WTC11 (cell line): ENCODE data around the gene SETD2. TPM values are rescaled to one million over a fixed set of nuclear protein-coding genes. Genes with fewer than 3 reads are reported as not detected.
"Not testable (repeated sequence)": the region's sequence is repeated elsewhere in the genome, so short reads cannot be mapped to it uniquely, and the experiment has no call there.

Experiments used
- ATAC-seq: fragments of 200-7000 bp; cut with Tn5 transposase; 2 replicates; pipeline ENCODE4 v1.10.0; 2021; ENCODE audit warnings: mild to moderate bottlenecking, moderate library complexity
- CTCF ChIA-PET: fragments of 300-600 bp; sonication (Branson Sonifier 250); formaldehyde crosslinking; loops from one replicate; lab custom pipeline; 2021; ENCODE audit warnings: antibody characterized with exemption; lab: Charles Lee
- POLR2A ChIA-PET: fragments of 350-600 bp; sonication (Branson Sonifier 250); formaldehyde crosslinking; loops from one replicate; lab custom pipeline; 2021; ENCODE audit warnings: antibody characterized with exemption; lab: Charles Lee
- DNase-seq: peaks from one replicate; pipeline ENCODE4 v3.0.0; 2021; ENCODE audit warnings: low spot score
- H3K27ac Mint-ChIP-seq: 2 replicates; pipeline ENCODE4 v1.8.0; 2021; ENCODE audit warnings: mixed read lengths
- H3K27me3 Mint-ChIP-seq: 2 replicates; pipeline ENCODE4 v1.8.0; 2021; ENCODE audit warnings: low read depth, mild to moderate bottlenecking, moderate library complexity, mixed read lengths
- H3K36me3 Mint-ChIP-seq: 2 replicates; pipeline ENCODE4 v1.8.0; 2021; ENCODE audit warnings: mixed read lengths
- H3K4me1 Mint-ChIP-seq: 2 replicates; pipeline ENCODE4 v1.8.0; 2022; ENCODE audit warnings: mixed read lengths
- H3K4me3 Mint-ChIP-seq: 2 replicates; pipeline ENCODE4 v1.8.0; 2021; ENCODE audit warnings: mild to moderate bottlenecking, moderate library complexity, mixed read lengths
- H3K9me3 Mint-ChIP-seq: 2 replicates; pipeline ENCODE4 v1.8.0; 2021; ENCODE audit warnings: mixed read lengths
- ETV6 ChIP-seq: sonication (generic); formaldehyde crosslinking; IDR thresholded peaks from 2 replicates; pipeline ENCODE4 v1.8.1; 2022; ENCODE audit warnings: mild to moderate bottlenecking, missing genetic modification reagents
- GRHL2 ChIP-seq: fragments of 250-450 bp; sonication (Bioruptor Pico); IDR thresholded peaks from 2 replicates; pipeline ENCODE4 v1.8.0; 2022; ENCODE audit warnings: mild to moderate bottlenecking, moderate library complexity; ENCODE audit not compliant: insufficient replicate concordance, severe bottlenecking
- HMGA2 ChIP-seq: fragments of 250-450 bp; sonication (Bioruptor Pico); IDR thresholded peaks from 2 replicates; pipeline ENCODE4 v1.4.0; 2021; ENCODE audit warnings: mild to moderate bottlenecking, moderate library complexity
- NFYB ChIP-seq: sonication (generic); formaldehyde crosslinking; conservative IDR thresholded peaks from 2 replicates; pipeline ENCODE4 v1.8.0; 2022; ENCODE audit warnings: low read depth, missing genetic modification reagents
- PRRX2 ChIP-seq: fragments of 250-450 bp; sonication (Bioruptor Pico); IDR thresholded peaks from 2 replicates; pipeline ENCODE4 v1.8.0; 2021; ENCODE audit warnings: mild to moderate bottlenecking
- RORB ChIP-seq: fragments of 250-450 bp; sonication (Bioruptor Pico); IDR thresholded peaks from 2 replicates; pipeline ENCODE4 v1.9.0; 2021; ENCODE audit warnings: mild to moderate bottlenecking
- SP1 ChIP-seq: sonication (generic); formaldehyde crosslinking; conservative IDR thresholded peaks from 2 replicates; pipeline ENCODE4 v1.8.1; 2022; ENCODE audit warnings: missing genetic modification reagents
- TP53 ChIP-seq: sonication (generic); formaldehyde crosslinking; IDR thresholded peaks from 2 replicates; pipeline ENCODE4 v1.8.1; 2023; ENCODE audit warnings: mild to moderate bottlenecking, missing genetic modification reagents
- ZNF219 ChIP-seq: sonication (generic); formaldehyde crosslinking; IDR thresholded peaks from 2 replicates; pipeline ENCODE4 v1.8.0; 2023; ENCODE audit warnings: missing genetic modification reagents, mild to moderate bottlenecking, borderline replicate concordance
- ZNF263 ChIP-seq: sonication (generic); formaldehyde crosslinking; IDR thresholded peaks from 2 replicates; pipeline ENCODE4 v1.8.1; 2022; ENCODE audit warnings: low read depth, mild to moderate bottlenecking, moderate library complexity, missing genetic modification reagents
- ZNF671 ChIP-seq: fragments of 250-450 bp; sonication (Bioruptor Pico); IDR thresholded peaks from 2 replicates; pipeline ENCODE4 v1.8.0; 2021; ENCODE audit warnings: mild to moderate bottlenecking
- total RNA-seq: library from RNA; stranded (reverse); gene quantifications from 3 replicates; pipeline ENCODE4 v1.2.3, GENCODE V29; 2021
- TF ChIP-seq, protein P1 (sequence below): sonication (generic); formaldehyde crosslinking; IDR thresholded peaks from 2 replicates; pipeline ENCODE4 v1.8.1; 2023; ENCODE audit warnings: mild to moderate bottlenecking, missing genetic modification reagents, moderate library complexity
- TF ChIP-seq, protein P2 (sequence below): sonication (generic); formaldehyde crosslinking; IDR thresholded peaks from 2 replicates; pipeline ENCODE4 v1.8.0; 2022; ENCODE audit warnings: mild to moderate bottlenecking, missing genetic modification reagents
- TF ChIP-seq, protein P3 (sequence below): sonication (generic); formaldehyde crosslinking; IDR thresholded peaks from 2 replicates; pipeline ENCODE4 v1.8.0; 2023; ENCODE audit warnings: missing genetic modification reagents
- TF ChIP-seq, protein P4 (sequence below): sonication (generic); formaldehyde crosslinking; IDR thresholded peaks from 2 replicates; pipeline ENCODE4 v1.8.1; 2023; ENCODE audit warnings: mild to moderate bottlenecking, moderate library complexity, missing genetic modification reagents
- TF ChIP-seq, protein P5 (sequence below): sonication (generic); formaldehyde crosslinking; IDR thresholded peaks from 2 replicates; pipeline ENCODE4 v1.8.0; 2023; ENCODE audit warnings: missing genetic modification reagents, mild to moderate bottlenecking, borderline replicate concordance

The SETD2 gene
- total RNA-seq, 1 experiment from 2014 or later, result 39.8 TPM

DNA sequence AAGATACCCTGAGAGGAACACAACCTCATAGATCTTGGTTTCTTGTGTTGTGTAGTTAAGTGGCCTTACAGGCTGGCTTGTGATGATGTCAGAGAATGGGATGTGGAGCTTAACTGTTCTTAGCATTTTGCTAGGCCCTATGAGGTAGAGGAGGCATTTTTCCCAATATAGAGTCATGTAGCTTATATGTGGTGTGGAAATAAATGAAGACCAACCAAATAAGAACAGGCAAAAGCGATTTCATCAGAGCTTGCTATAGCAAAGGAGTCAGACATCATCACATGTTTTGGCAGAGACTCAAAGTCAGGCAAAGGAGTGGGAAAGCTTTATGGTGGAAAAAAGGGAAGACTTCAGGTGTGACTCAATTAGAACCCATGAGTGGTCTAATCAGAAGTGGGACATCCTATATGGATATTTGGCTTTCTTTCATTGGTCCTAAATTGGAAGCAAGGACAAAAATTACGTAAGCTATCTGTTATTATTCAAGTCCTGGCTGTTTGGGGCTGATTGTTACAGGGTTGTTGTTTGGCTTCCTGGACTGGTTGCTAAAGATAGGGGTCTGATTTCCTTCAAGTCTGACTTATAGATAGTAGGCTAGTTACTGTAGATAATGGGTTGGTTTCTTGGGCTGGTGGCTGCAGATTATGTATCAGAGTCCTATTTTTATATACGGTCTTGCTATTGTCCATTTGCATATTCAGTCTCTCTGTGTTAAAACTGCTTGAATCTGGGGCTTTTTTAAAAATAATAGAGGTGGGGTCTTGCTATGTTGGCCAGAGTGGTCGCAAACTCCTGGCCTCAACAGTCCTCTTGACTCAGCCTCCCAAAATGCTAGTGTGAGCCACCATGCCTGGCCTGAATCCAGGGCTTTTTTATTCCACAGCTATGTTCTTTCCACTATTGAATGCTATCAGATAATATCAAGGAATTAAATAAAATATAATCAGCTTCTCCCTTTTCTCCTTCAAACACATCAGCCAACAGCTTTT is 30.3 kb upstream of the SETD2 start:
- TF ChIP-seq ZNF219 (CRISPR knock-in tag), result no peak
- TF ChIP-seq ETV6, result no peak
- TF ChIP-seq, protein P1, sequence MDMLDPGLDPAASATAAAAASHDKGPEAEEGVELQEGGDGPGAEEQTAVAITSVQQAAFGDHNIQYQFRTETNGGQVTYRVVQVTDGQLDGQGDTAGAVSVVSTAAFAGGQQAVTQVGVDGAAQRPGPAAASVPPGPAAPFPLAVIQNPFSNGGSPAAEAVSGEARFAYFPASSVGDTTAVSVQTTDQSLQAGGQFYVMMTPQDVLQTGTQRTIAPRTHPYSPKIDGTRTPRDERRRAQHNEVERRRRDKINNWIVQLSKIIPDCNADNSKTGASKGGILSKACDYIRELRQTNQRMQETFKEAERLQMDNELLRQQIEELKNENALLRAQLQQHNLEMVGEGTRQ (CRISPR knock-in tag), result no peak
- TF ChIP-seq SP1, result no peak
- no peak for TF ChIP-seq ZNF263
- TF ChIP-seq NFYB (CRISPR knock-in tag), result no peak
- no peak for TF ChIP-seq PRRX2
- TF ChIP-seq, protein P2, sequence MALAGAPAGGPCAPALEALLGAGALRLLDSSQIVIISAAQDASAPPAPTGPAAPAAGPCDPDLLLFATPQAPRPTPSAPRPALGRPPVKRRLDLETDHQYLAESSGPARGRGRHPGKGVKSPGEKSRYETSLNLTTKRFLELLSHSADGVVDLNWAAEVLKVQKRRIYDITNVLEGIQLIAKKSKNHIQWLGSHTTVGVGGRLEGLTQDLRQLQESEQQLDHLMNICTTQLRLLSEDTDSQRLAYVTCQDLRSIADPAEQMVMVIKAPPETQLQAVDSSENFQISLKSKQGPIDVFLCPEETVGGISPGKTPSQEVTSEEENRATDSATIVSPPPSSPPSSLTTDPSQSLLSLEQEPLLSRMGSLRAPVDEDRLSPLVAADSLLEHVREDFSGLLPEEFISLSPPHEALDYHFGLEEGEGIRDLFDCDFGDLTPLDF (CRISPR knock-in tag), result no peak
- TF ChIP-seq RORB, result no peak
- Mint-ChIP-seq H3K27me3 (no peaks in the 10 kb centered on the region), H3K36me3 (peaks cover 3% of the 10 kb centered on the region; the same call in 1 of the 2 replicates), H3K9me3 (peaks cover 7% of the 10 kb centered on the region; the same call in 1 of the 2 replicates), H3K27ac (no peak overlapping the region), H3K4me3 (no peak overlapping the region), H3K4me1 (no peaks in the 10 kb centered on the region)
- DNase-seq, result no peak
- ChIA-PET POLR2A (interaction anchor here (0.7 kb wide), 3 partner anchors 11 to 193 kb away, joined by 3 to 7 read pairs (median 3); no protein-coding TSS in a partner anchor), CTCF (interaction anchor here (0.6 to 0.7 kb wide), 2 partner anchors 10 to 18 kb away, joined by 3 read pairs; no protein-coding TSS in a partner anchor)
- no peak for ATAC-seq

DNA sequence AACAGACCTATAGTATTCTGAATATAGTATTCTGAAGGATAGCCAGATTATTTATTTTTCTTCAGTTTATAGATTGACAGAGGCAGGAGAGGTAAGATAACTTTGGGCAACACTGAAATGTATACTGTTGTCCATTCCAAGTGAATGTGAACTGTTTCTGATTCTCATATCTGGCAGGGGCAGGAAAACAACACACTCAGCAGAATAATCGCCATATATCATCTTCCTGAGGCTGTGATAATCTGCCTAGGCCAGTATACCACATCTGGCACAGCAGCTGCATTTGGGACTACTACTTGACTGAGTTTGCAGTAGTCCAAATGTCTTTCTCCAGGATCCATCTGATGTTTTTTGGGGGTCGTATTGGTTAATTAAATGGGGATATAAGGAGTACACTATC is 22.4 kb upstream of the SETD2 start:
- TF ChIP-seq, protein P3, sequence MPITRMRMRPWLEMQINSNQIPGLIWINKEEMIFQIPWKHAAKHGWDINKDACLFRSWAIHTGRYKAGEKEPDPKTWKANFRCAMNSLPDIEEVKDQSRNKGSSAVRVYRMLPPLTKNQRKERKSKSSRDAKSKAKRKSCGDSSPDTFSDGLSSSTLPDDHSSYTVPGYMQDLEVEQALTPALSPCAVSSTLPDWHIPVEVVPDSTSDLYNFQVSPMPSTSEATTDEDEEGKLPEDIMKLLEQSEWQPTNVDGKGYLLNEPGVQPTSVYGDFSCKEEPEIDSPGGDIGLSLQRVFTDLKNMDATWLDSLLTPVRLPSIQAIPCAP (CRISPR knock-in tag), result no peak
- TF ChIP-seq, protein P1 (CRISPR knock-in tag), result no peak
- no peak for TF ChIP-seq HMGA2 (CRISPR knock-in tag)
- no peak for TF ChIP-seq TP53
- TF ChIP-seq, protein P4, sequence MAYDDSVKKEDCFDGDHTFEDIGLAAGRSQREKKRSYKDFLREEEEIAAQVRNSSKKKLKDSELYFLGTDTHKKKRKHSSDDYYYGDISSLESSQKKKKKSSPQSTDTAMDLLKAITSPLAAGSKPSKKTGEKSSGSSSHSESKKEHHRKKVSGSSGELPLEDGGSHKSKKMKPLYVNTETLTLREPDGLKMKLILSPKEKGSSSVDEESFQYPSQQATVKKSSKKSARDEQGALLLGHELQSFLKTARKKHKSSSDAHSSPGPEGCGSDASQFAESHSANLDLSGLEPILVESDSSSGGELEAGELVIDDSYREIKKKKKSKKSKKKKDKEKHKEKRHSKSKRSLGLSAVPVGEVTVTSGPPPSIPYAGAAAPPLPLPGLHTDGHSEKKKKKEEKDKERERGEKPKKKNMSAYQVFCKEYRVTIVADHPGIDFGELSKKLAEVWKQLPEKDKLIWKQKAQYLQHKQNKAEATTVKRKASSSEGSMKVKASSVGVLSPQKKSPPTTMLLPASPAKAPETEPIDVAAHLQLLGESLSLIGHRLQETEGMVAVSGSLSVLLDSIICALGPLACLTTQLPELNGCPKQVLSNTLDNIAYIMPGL (CRISPR knock-in tag), result no peak
- no peak for TF ChIP-seq GRHL2 (CRISPR knock-in tag)
- TF ChIP-seq ZNF671 (CRISPR knock-in tag), result no peak
- TF ChIP-seq, protein P5, sequence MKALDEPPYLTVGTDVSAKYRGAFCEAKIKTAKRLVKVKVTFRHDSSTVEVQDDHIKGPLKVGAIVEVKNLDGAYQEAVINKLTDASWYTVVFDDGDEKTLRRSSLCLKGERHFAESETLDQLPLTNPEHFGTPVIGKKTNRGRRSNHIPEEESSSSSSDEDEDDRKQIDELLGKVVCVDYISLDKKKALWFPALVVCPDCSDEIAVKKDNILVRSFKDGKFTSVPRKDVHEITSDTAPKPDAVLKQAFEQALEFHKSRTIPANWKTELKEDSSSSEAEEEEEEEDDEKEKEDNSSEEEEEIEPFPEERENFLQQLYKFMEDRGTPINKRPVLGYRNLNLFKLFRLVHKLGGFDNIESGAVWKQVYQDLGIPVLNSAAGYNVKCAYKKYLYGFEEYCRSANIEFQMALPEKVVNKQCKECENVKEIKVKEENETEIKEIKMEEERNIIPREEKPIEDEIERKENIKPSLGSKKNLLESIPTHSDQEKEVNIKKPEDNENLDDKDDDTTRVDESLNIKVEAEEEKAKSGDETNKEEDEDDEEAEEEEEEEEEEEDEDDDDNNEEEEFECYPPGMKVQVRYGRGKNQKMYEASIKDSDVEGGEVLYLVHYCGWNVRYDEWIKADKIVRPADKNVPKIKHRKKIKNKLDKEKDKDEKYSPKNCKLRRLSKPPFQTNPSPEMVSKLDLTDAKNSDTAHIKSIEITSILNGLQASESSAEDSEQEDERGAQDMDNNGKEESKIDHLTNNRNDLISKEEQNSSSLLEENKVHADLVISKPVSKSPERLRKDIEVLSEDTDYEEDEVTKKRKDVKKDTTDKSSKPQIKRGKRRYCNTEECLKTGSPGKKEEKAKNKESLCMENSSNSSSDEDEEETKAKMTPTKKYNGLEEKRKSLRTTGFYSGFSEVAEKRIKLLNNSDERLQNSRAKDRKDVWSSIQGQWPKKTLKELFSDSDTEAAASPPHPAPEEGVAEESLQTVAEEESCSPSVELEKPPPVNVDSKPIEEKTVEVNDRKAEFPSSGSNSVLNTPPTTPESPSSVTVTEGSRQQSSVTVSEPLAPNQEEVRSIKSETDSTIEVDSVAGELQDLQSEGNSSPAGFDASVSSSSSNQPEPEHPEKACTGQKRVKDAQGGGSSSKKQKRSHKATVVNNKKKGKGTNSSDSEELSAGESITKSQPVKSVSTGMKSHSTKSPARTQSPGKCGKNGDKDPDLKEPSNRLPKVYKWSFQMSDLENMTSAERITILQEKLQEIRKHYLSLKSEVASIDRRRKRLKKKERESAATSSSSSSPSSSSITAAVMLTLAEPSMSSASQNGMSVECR (CRISPR knock-in tag), result no peak
- no peaks in the 10 kb centered on the region for H3K27me3 Mint-ChIP-seq
- no peak for ATAC-seq

DNA sequence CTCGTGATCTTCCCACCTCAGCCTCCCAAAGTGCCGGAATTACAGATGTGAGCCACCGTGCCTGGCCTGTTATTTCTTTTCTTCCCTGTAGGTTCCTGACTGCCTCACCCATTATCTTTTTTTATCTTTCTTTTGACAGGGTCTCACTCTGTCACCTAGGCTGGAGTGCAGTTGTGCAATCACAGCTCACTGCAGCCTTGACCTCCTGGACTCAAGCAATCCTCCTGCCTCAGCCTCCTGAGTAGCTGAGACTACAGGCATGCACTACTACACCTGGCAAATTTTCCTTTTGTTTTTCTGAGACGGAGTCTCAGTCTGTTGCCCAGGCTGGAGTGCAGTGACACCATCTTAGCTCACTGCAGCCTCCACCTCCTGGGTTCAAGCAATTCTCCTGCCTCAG is 17.8 kb upstream of the SETD2 start:
- H3K27ac Mint-ChIP-seq, H3K36me3 Mint-ChIP-seq, H3K4me1 Mint-ChIP-seq, ATAC-seq, H3K4me3 Mint-ChIP-seq, DNase-seq, H3K9me3 Mint-ChIP-seq, H3K27me3 Mint-ChIP-seq, CTCF ChIA-PET: not testable (repeated sequence)
- POLR2A ChIA-PET, result interaction anchor here (0.6 kb wide), 1 partner anchor 74 kb away, joined by 3 read pairs; no protein-coding TSS in a partner anchor

More for the DNA sequence above, 22.4 kb upstream of the SETD2 start:
- H3K4me1 Mint-ChIP-seq, result no peaks in the 10 kb centered on the region
- H3K36me3 Mint-ChIP-seq, result no peaks in the 10 kb centered on the region; the same call in 1 of the 2 replicates
- DNase-seq, result no peak
- CTCF ChIA-PET, result no interaction called here
- POLR2A ChIA-PET, result no interaction called here
- H3K27ac Mint-ChIP-seq, result no peak overlapping the region; the same call in 1 of the 2 replicates
- no peak overlapping the region for H3K4me3 Mint-ChIP-seq
- H3K9me3 Mint-ChIP-seq, result no peaks in the 10 kb centered on the region

DNA sequence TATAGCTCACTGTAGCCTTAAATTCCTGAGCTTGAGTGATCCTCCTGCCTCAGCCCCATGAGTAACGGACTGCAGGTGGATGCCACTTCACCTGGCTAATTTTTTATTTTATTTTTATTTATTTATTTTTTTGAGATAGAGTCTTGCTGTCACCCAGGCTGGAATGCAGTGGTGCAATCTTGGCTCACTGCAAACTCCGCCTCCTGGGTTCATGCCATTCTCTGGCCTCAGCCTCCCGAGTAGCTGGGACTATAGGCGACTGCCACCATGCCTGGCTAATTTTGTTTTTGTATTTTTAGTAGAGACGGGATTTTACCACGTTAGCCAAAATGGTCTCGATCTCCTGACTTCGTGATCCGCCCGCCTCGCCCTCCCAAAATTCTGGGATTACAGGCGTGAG is 16.1 kb upstream of the SETD2 start:
- H3K4me3 Mint-ChIP-seq, H3K4me1 Mint-ChIP-seq, H3K27ac Mint-ChIP-seq, DNase-seq, H3K27me3 Mint-ChIP-seq, ATAC-seq, H3K36me3 Mint-ChIP-seq, H3K9me3 Mint-ChIP-seq, CTCF ChIA-PET: not testable (repeated sequence)
- POLR2A ChIA-PET, result interaction anchor here (0.6 kb wide), 1 partner anchor 39 kb away, joined by 3 read pairs; no protein-coding TSS in a partner anchor
